ENCODE measurements around the gene RGS18. TPM values are rescaled to one million over a fixed set of nuclear protein-coding genes. Genes with fewer than 3 reads are reported as not detected.

The RGS18 gene
- total and polyA plus RNA-seq, 2 of the 13 experiments (the other 11 are each of a cell fraction or from before 2014, with no cell fraction given) = not detected

GRCh38 chr1:192224396-192224795 is 66.1 kb downstream of the RGS18 start:
- no peaks in the 10 kb centered on the region for H4K20me1 ChIP-seq (ENCODE audit: insufficient read depth, low read length)
- ChIA-PET POLR2A (no interaction called here), CTCF (ENCODE audit: low intra/inter-chr PET ratio, low total read pairs) (no interaction called here)
- no peak overlapping the region for H2AFZ ChIP-seq (ENCODE audit: low read length)
- H3K9me3 ChIP-seq (ENCODE audit: low read length) = no peaks in the 10 kb centered on the region
- FAIRE-seq = no peak
- H3K4me1 ChIP-seq (ENCODE audit: insufficient read depth, low read length) = no peaks in the 10 kb centered on the region
- H3K4me2 ChIP-seq (ENCODE audit: low read depth, low read length) = no peak overlapping the region
- no peak for DNase-seq (ENCODE audit: low spot score)
- no peaks in the 10 kb centered on the region for H3K79me2 ChIP-seq (ENCODE audit: insufficient read depth, low read length)
- no peak overlapping the region for H3K9ac ChIP-seq (ENCODE audit: insufficient read depth, low read depth, low read length)
- H3K27ac ChIP-seq (ENCODE audit: extremely low read length, insufficient read depth, low read length) = no peak overlapping the region
- ATAC-seq = no peak
- H3K4me3 ChIP-seq (replicated peaks in 1 of 3; ENCODE audit: insufficient read depth in 1 of 3, low read depth in 2 of 3, low read length in 3 of 3) = no peak overlapping the region
- intact Hi-C loops (cut with micrococcal nuclease; ENCODE audit: unreplicated experiment) = no loop called here
- TF ChIP-seq ZNF121 (CRISPR knock-in tag; IDR thresholded peaks at IDR 0.05) (no peak), ZNF562 (CRISPR knock-in tag; IDR thresholded peaks at IDR 0.05; ENCODE audit: borderline replicate concordance) (no peak), ZNF543 (CRISPR knock-in tag; IDR thresholded peaks at IDR 0.05) (no peak), ZNF484 (CRISPR knock-in tag; IDR thresholded peaks at IDR 0.05; ENCODE audit: borderline replicate concordance, low read depth) (no peak)
- in situ Hi-C loops (cut with HindIII; ENCODE audit: extremely low pct_ligation_motif_present, low pct_unique_long_range_greater_than_20kb) = no loop called here
- no peaks in the 10 kb centered on the region; a peak in 1 of 5 replicates for H3K27me3 ChIP-seq (ENCODE audit: control insufficient read depth in 1 of 2, insufficient read depth in 2 of 2, low read length in 2 of 2)
- no TSS peak for BruUV-seq (replicated peaks)
- H3K36me3 ChIP-seq (replicated peaks in 1 of 2; ENCODE audit: control insufficient read depth in 1 of 2, insufficient read depth in 2 of 2, low read length in 2 of 2) = no peaks in the 10 kb centered on the region

GRCh38 chr1:192224846-192225245 is 66.6 kb downstream of the RGS18 start:
- FAIRE-seq (no peak), DNase-seq (ENCODE audit: low spot score) (no peak), ATAC-seq (no peak)
- no peaks in the 10 kb centered on the region for H3K4me1 ChIP-seq (ENCODE audit: insufficient read depth, low read length)
- H3K27me3 ChIP-seq (ENCODE audit: control insufficient read depth in 1 of 2, insufficient read depth in 2 of 2, low read length in 2 of 2) = no peaks in the 10 kb centered on the region; a peak in 1 of 5 replicates
- H3K4me2 ChIP-seq (ENCODE audit: low read depth, low read length) = no peak overlapping the region
- H2AFZ ChIP-seq (ENCODE audit: low read length) = no peak overlapping the region
- intact Hi-C loops (cut with micrococcal nuclease; ENCODE audit: unreplicated experiment) (no loop called here), in situ Hi-C loops (cut with HindIII; ENCODE audit: extremely low pct_ligation_motif_present, low pct_unique_long_range_greater_than_20kb) (no loop called here)
- TF ChIP-seq HNRNPK (IDR thresholded peaks at IDR 0.05; ENCODE audit: low read depth, low read length, poor library complexity, severe bottlenecking) (no peak), TAF15 (IDR thresholded peaks at IDR 0.05; ENCODE audit: low read depth, low read length, poor library complexity, severe bottlenecking) (no peak), ZNF276 (CRISPR knock-in tag; IDR thresholded peaks at IDR 0.05; ENCODE audit: low read depth) (no peak), KIAA2018 (CRISPR knock-in tag; IDR thresholded peaks at IDR 0.05; ENCODE audit: borderline replicate concordance) (no peak)
- no peak overlapping the region for H3K27ac ChIP-seq (ENCODE audit: extremely low read length, insufficient read depth, low read length)
- H3K9ac ChIP-seq (ENCODE audit: insufficient read depth, low read depth, low read length) = no peak overlapping the region
- H3K36me3 ChIP-seq (replicated peaks in 1 of 2; ENCODE audit: control insufficient read depth in 1 of 2, insufficient read depth in 2 of 2, low read length in 2 of 2) = no peaks in the 10 kb centered on the region
- H3K4me3 ChIP-seq (replicated peaks in 1 of 3; ENCODE audit: insufficient read depth in 1 of 3, low read depth in 2 of 3, low read length in 3 of 3) = no peak overlapping the region
- no peaks in the 10 kb centered on the region for H4K20me1 ChIP-seq (ENCODE audit: insufficient read depth, low read length)
- BruUV-seq (replicated peaks) = no TSS peak
- ChIA-PET CTCF (ENCODE audit: low intra/inter-chr PET ratio, low total read pairs) (no interaction called here), POLR2A (no interaction called here)
- H3K9me3 ChIP-seq (ENCODE audit: low read length) = no peaks in the 10 kb centered on the region
- H3K79me2 ChIP-seq (ENCODE audit: insufficient read depth, low read length) = no peaks in the 10 kb centered on the region
